HepG2 (cell line): ENCODE measurements around the gene GATB.

Experiments
- CTCF ChIP-seq: sonication (generic); formaldehyde crosslinking; IDR thresholded peaks from 2 replicates; pipeline ENCODE4 v1.5.0; 2020; ENCODE audit warnings: mild to moderate bottlenecking, missing genetic modification reagents, moderate library complexity
- DPF2 ChIP-seq: sonication (generic); formaldehyde crosslinking; IDR thresholded peaks from 2 replicates; pipeline ENCODE4 v1.4.0; 2020; ENCODE audit warnings: mild to moderate bottlenecking, low read depth, missing genetic modification reagents, borderline replicate concordance
- ELF4 ChIP-seq: sonication (generic); formaldehyde crosslinking; IDR thresholded peaks from 2 replicates; pipeline ENCODE4 v1.5.0; 2020; ENCODE audit warnings: missing genetic modification reagents, mild to moderate bottlenecking, moderate library complexity, borderline replicate concordance
- EZH2 ChIP-seq: conservative IDR thresholded peaks from 2 replicates; pipeline ENCODE4 v1.6.1; 2012; ENCODE audit warnings: mild to moderate bottlenecking, low read depth, low read length, moderate library complexity
- FIP1L1 ChIP-seq: fragments of 200-400 bp; formaldehyde crosslinking; IDR thresholded peaks from 2 replicates; pipeline ENCODE4 v1.6.1; 2018; ENCODE audit warnings: low read depth, mild to moderate bottlenecking, low read length, moderate library complexity, borderline replicate concordance; ENCODE audit not compliant: insufficient read depth
- RXRA ChIP-seq: sonication (generic); formaldehyde crosslinking; IDR thresholded peaks from 2 replicates; pipeline ENCODE4 v1.5.1; 2020; ENCODE audit warnings: missing genetic modification reagents
- USF2 ChIP-seq, 2 experiments: sonication (generic) in 1 of 2; formaldehyde crosslinking in 1 of 2; IDR thresholded peaks; 2 replicates each; pipeline versions ENCODE4 v1.5.1 to v1.6.1; 2011 to 2020; ENCODE audit warnings: borderline replicate concordance in 1 of 2, low read depth in 1 of 2, low read length in 1 of 2, mild to moderate bottlenecking in 1 of 2, missing genetic modification reagents in 1 of 2, moderate library complexity in 1 of 2
- YY1 ChIP-seq: IDR thresholded peaks from 2 replicates; pipeline ENCODE4 v1.6.1; 2011; ENCODE audit warnings: low read length, low read depth, moderate library complexity, mild to moderate bottlenecking; ENCODE audit not compliant: insufficient read depth, insufficient replicate concordance
- ZNF773 ChIP-seq: sonication (generic); formaldehyde crosslinking; IDR thresholded peaks from 2 replicates; pipeline ENCODE4 v1.4.0; 2020; ENCODE audit warnings: missing genetic modification reagents, borderline replicate concordance
- ZNF776 ChIP-seq: sonication (generic); formaldehyde crosslinking; IDR thresholded peaks from 2 replicates; pipeline ENCODE4 v1.4.0; 2020; ENCODE audit warnings: mild to moderate bottlenecking, missing genetic modification reagents
- ZSCAN22 ChIP-seq: sonication (generic); formaldehyde crosslinking; IDR thresholded peaks from 2 replicates; pipeline ENCODE4 v1.4.0; 2020; ENCODE audit warnings: mild to moderate bottlenecking, missing genetic modification reagents
- TF ChIP-seq, protein P1 (sequence below): sonication (generic); formaldehyde crosslinking; IDR thresholded peaks from 2 replicates; pipeline ENCODE4 v1.8.1; 2023; ENCODE audit warnings: mild to moderate bottlenecking, missing genetic modification reagents

- TF ChIP-seq RXRA (no peak), YY1 (no peak), ZNF776 (CRISPR knock-in tag) (no peak), ELF4 (CRISPR knock-in tag) (no peak), FIP1L1 (no peak), CTCF (CRISPR knock-in tag) (no peak), EZH2 (no peak), ZNF773 (CRISPR knock-in tag) (no peak), USF2 (IDR thresholded peaks at IDR 0.05; ENCODE audit: low read depth, low read length) (no peak), USF2 (CRISPR knock-in tag; IDR thresholded peaks at IDR 0.05; ENCODE audit: borderline replicate concordance) (no peak), ZSCAN22 (CRISPR knock-in tag) (no peak), DPF2 (no peak)
- TF ChIP-seq, protein P1, sequence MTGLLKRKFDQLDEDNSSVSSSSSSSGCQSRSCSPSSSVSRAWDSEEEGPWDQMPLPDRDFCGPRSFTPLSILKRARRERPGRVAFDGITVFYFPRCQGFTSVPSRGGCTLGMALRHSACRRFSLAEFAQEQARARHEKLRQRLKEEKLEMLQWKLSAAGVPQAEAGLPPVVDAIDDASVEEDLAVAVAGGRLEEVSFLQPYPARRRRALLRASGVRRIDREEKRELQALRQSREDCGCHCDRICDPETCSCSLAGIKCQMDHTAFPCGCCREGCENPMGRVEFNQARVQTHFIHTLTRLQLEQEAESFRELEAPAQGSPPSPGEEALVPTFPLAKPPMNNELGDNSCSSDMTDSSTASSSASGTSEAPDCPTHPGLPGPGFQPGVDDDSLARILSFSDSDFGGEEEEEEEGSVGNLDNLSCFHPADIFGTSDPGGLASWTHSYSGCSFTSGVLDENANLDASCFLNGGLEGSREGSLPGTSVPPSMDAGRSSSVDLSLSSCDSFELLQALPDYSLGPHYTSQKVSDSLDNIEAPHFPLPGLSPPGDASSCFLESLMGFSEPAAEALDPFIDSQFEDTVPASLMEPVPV (CRISPR knock-in tag): no peak
Measured at GRCh38 chr4:151803246-151803645, 42.4 kb upstream of the GATB start.
